D721Med (cell line): ENCODE data around the gene EEIG1.

ENCODE experiments used
- DNase-seq: peaks from one replicate; pipeline ENCODE4 v3.0.0; 2011; ENCODE audit warnings: low spot score; ENCODE audit not compliant: insufficient read length
- FAIRE-seq: peaks from 2 replicates; lab custom pipeline; 2011; peaks lifted over from hg19 to GRCh38; lab: Jason Lieb, UNC
- CTCF ChIP-seq: IDR thresholded peaks from 2 replicates; pipeline ENCODE4 v1.5.1; 2012; ENCODE audit warnings: mild to moderate bottlenecking, control low read depth; ENCODE audit not compliant: insufficient read depth; ENCODE audit errors: missing control alignments

EEIG1 gene

GRCh38 chr9:127941062-127941960 lies 39.5 kb downstream of the EEIG1 start:
- no peak for FAIRE-seq
- no peak for TF ChIP-seq CTCF
- no peak for DNase-seq

GRCh38 chr9:127940593-127940992 lies 40.2 kb downstream of the EEIG1 start:
- TF ChIP-seq CTCF: no peak
- FAIRE-seq (no peak), DNase-seq (no peak)

GRCh38 chr9:127938298-127938690 lies 42.5 kb downstream of the EEIG1 start:
- no peak for TF ChIP-seq CTCF
- DNase-seq: no peak
- no peak for FAIRE-seq

- FAIRE-seq (no peak), DNase-seq (peak; percentile 98)
- TF ChIP-seq CTCF: no peak
These were observed 43.1 kb downstream of the EEIG1 start, which contains the start of gene DPM2 for GRCh38 chr9:127937388-127938297. DPM2 (minus strand) TSS chr9:127937854; CDS start chr9:127937820, 34 bp downstream.

- FAIRE-seq (no peak), DNase-seq (no peak)
- no peak for TF ChIP-seq CTCF
These were observed 43.8 kb downstream of the EEIG1 start for GRCh38 chr9:127937056-127937387.

GRCh38 chr9:127936347-127936852 lies 44.4 kb downstream of the EEIG1 start:
- TF ChIP-seq CTCF: no peak
- FAIRE-seq: no peak
- DNase-seq: no peak
